Caco-2 (cell line): ENCODE data around the gene RNF166. TPM values are rescaled to one million over a fixed set of nuclear protein-coding genes. Genes with fewer than 3 reads are reported as not detected.

Experiments used
- BruUV-seq: library from RNA; stranded (reverse); fragments of 400-500 nt; replicated peaks from 2 replicates; lab custom pipeline; 2021; lab: Mats Ljungman, UMichigan
- CTCF ChIA-PET: fragments of 300-600 bp; sonication (Branson Sonifier 250); formaldehyde crosslinking; loops from one replicate; lab custom pipeline; 2022; ENCODE audit warnings: antibody characterized with exemption; lab: Charles Lee
- POLR2A ChIA-PET: fragments of 300-600 bp; sonication (Branson Sonifier 250); formaldehyde crosslinking; loops from one replicate; lab custom pipeline; 2022; ENCODE audit warnings: antibody characterized with exemption; lab: Charles Lee
- DNase-seq, 2 experiments: peaks; one replicate each; pipeline versions ENCODE4 v3.0.0 to v3.0.0-alpha.2; 2020 to 2022
- H3K27me3 ChIP-seq: replicated peaks from 2 replicates; pipeline ENCODE4 v1.6.0; 2011; ENCODE audit warnings: low read length; ENCODE audit not compliant: control insufficient read depth, insufficient read depth
- H3K36me3 ChIP-seq: 2 replicates; pipeline ENCODE4 v1.5.1; 2011; ENCODE audit warnings: low read length; ENCODE audit not compliant: control insufficient read depth, insufficient read depth
- H3K4me1 ChIP-seq: fragments of 250-450 bp; sonication (Bioruptor Pico); 2 replicates; pipeline ENCODE4 v1.5.1; 2020; ENCODE audit warnings: mild to moderate bottlenecking
- H3K4me3 ChIP-seq: 2 replicates; pipeline ENCODE4 v1.5.1; 2011; ENCODE audit warnings: low read depth, mild to moderate bottlenecking, control low read depth, low read length
- H3K9me3 ChIP-seq: fragments of 250-450 bp; sonication (Bioruptor Pico); 2 replicates; pipeline ENCODE4 v1.5.1; 2020; ENCODE audit warnings: mild to moderate bottlenecking, moderate library complexity
- H3K27ac Mint-ChIP-seq: one replicate; pipeline ENCODE4 v1.8.0; 2022; ENCODE audit warnings: mixed read lengths; ENCODE audit not compliant: unreplicated experiment
- H3K27me3 Mint-ChIP-seq: one replicate; pipeline ENCODE4 v1.8.0; 2022; ENCODE audit warnings: mixed read lengths; ENCODE audit not compliant: insufficient read depth, unreplicated experiment
- H3K36me3 Mint-ChIP-seq: one replicate; pipeline ENCODE4 v1.8.0; 2022; ENCODE audit warnings: mild to moderate bottlenecking, mixed read lengths; ENCODE audit not compliant: insufficient read depth, unreplicated experiment
- H3K4me1 Mint-ChIP-seq: one replicate; pipeline ENCODE4 v1.8.0; 2022; ENCODE audit warnings: low read depth, mixed read lengths; ENCODE audit not compliant: unreplicated experiment
- H3K4me3 Mint-ChIP-seq: one replicate; pipeline ENCODE4 v1.8.0; 2022; ENCODE audit warnings: mild to moderate bottlenecking, moderate library complexity, mixed read lengths; ENCODE audit not compliant: unreplicated experiment
- H3K9me3 Mint-ChIP-seq: one replicate; pipeline ENCODE4 v1.8.0; 2022; ENCODE audit warnings: mixed read lengths; ENCODE audit not compliant: unreplicated experiment
- intact Hi-C: fragments of 100-400 bp; cut with micrococcal nuclease; formaldehyde crosslinking; loops from one replicate; pipeline ENCODE4 v1.10.0; 2022; ENCODE audit not compliant: unreplicated experiment
- total RNA-seq: library from RNA; stranded (reverse); gene quantifications from 2 replicates; pipeline ENCODE4 v1.2.3, GENCODE V29; 2022
- TF ChIP-seq, protein P1 (sequence below), 2 experiments: fragments of 200-600 bp in 1 of 2; IDR thresholded peaks; 1 replicate in 1 of 2; 2 replicates in 1 of 2; pipeline versions ENCODE4 v1.5.1 to v1.8.0; 2011 to 2022; ENCODE audit warnings: antibody characterized with exemption in 1 of 2, control low read depth in 1 of 2, inconsistent platforms in 1 of 2, low read depth in 1 of 2, low read length in 1 of 2, mild to moderate bottlenecking in 1 of 2, moderate library complexity in 1 of 2; ENCODE audit not compliant: insufficient read depth in 1 of 2, severe bottlenecking in 1 of 2, unreplicated experiment in 1 of 2

RNF166 gene
- total RNA-seq, 1 experiment from 2014 or later, result 37.3 TPM

GRCh38 chr16:88711750-88712340 lies 5.6 kb upstream of the RNF166 start:
- H3K36me3 ChIP-seq, result no peaks in the 10 kb centered on the region; the same call in 1 of the 2 replicates
- no peaks in the 10 kb centered on the region for H3K9me3 ChIP-seq
- ChIA-PET POLR2A (no interaction called here), CTCF (no interaction called here)
- BruUV-seq, result no TSS peak
- Mint-ChIP-seq H3K4me1 (peaks cover 7% of the 10 kb centered on the region), H3K4me3 (no peak overlapping the region), H3K36me3 (peaks cover 62% of the 10 kb centered on the region), H3K27ac (no peak overlapping the region), H3K27me3 (no peaks in the 10 kb centered on the region), H3K9me3 (no peaks in the 10 kb centered on the region)
- TF ChIP-seq, protein P1, sequence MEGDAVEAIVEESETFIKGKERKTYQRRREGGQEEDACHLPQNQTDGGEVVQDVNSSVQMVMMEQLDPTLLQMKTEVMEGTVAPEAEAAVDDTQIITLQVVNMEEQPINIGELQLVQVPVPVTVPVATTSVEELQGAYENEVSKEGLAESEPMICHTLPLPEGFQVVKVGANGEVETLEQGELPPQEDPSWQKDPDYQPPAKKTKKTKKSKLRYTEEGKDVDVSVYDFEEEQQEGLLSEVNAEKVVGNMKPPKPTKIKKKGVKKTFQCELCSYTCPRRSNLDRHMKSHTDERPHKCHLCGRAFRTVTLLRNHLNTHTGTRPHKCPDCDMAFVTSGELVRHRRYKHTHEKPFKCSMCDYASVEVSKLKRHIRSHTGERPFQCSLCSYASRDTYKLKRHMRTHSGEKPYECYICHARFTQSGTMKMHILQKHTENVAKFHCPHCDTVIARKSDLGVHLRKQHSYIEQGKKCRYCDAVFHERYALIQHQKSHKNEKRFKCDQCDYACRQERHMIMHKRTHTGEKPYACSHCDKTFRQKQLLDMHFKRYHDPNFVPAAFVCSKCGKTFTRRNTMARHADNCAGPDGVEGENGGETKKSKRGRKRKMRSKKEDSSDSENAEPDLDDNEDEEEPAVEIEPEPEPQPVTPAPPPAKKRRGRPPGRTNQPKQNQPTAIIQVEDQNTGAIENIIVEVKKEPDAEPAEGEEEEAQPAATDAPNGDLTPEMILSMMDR (IDR thresholded peaks at IDR 0.05; ENCODE audit: insufficient read depth in 1 of 2, low read depth in 1 of 2, low read length in 1 of 2, severe bottlenecking in 1 of 2, unreplicated experiment in 1 of 2), result no peak
- H3K4me1 ChIP-seq, result no peaks in the 10 kb centered on the region
- H3K4me3 ChIP-seq, result no peak overlapping the region
- intact Hi-C loops, result no loop called here
- H3K27me3 ChIP-seq, result no peaks in the 10 kb centered on the region
- no peak for DNase-seq

DNA sequence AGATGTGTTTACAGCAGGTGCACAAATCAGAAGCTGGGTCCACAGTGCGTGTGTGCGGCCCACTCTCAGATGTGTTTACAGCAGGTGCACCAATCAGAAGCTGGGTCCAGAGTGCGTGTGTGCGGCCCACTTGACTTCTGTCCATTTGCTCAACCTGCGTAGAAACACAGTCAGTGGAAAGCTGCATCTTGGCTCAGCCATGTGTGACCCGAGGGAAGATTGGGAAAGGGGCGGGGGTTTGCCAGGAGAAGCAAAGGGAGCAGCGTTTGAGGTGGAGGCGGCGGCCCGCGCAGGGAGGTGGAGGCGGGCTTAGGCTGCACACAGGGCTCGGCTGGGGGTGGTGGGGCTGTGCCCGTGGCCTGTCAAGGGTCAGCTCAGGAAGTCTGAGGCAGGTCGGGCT lies 4.3 kb upstream of the RNF166 start:
- Histone ChIP-seq H3K27me3 (no peaks in the 10 kb centered on the region), H3K9me3 (no peaks in the 10 kb centered on the region), H3K36me3 (no peaks in the 10 kb centered on the region; the same call in 1 of the 2 replicates), H3K4me3 (no peak overlapping the region), H3K4me1 (peaks cover 1% of the 10 kb centered on the region; the same call in 1 of the 2 replicates)
- no peak overlapping the region for H3K4me3 Mint-ChIP-seq
- no TSS peak for BruUV-seq
- intact Hi-C loops, result no loop called here
- POLR2A ChIA-PET, result no interaction called here
- TF ChIP-seq, protein P1 (IDR thresholded peaks at IDR 0.05; ENCODE audit: insufficient read depth in 1 of 2, low read depth in 1 of 2, low read length in 1 of 2, severe bottlenecking in 1 of 2, unreplicated experiment in 1 of 2), result no peak
- no peaks in the 10 kb centered on the region for H3K27me3 Mint-ChIP-seq
- H3K4me1 Mint-ChIP-seq, result peaks cover 7% of the 10 kb centered on the region
- no peaks in the 10 kb centered on the region for H3K9me3 Mint-ChIP-seq
- CTCF ChIA-PET, result interaction anchor here (1.2 kb wide), 1 partner anchor 10 kb away, joined by 3 read pairs; no protein-coding TSS in a partner anchor
- peaks cover 58% of the 10 kb centered on the region for H3K36me3 Mint-ChIP-seq
- H3K27ac Mint-ChIP-seq, result peak overlapping the region; percentile 61
- no peak for DNase-seq

DNA sequence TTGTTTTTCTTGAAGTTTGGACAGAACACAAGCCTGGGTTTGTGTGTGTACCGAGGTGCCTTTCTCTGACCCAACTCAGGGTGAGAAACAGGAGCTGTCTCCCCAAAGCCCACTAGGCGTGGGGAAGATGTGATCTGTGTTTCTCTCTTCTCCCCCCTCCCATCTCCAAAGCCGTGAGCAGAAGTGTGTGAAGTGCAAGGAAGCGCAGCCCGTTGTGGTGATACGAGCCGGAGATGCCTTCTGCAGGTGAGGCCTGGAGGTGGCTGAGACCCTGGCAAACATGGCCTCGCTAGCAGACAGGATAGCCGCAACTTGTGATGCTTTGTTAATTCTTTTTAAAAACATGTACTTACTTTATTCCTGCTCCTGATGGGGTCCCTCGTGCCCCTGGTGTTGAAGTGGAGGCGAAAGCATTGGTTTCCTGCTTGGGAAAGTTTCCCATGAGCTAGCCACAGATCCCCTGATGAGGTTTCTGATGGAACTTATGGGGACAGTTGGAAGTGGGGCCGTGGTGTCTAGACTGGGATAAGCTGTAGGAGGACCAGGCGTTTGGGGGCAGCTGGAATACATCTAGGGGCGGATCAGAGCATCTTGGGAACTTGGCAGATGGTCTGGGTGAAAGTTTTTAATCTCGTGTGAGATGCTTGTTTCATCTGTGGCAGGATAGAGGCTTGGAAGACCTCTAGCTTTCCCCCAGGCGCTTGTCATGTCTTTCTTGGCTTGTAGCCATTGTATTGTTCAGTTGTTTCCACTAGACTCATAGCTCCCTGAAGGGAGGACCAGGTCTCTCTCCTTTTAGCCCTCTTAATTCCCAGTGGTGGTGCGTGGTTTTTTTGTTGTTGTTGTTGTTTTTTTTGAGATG lies 988 bp upstream of the RNF166 start:
- H3K27me3 Mint-ChIP-seq, result no peaks in the 10 kb centered on the region
- no peaks in the 10 kb centered on the region for H3K9me3 Mint-ChIP-seq
- H3K27ac Mint-ChIP-seq, result peak overlapping the region; percentile 60
- peaks cover 7% of the 10 kb centered on the region for H3K4me1 Mint-ChIP-seq
- POLR2A ChIA-PET, result interaction anchor here (0.6 kb wide), 2 partner anchors 137 to 586 kb away, joined by 3 read pairs; partner anchors contain the start of gene ZC3H18
- TF ChIP-seq, protein P1 (IDR thresholded peaks at IDR 0.05; ENCODE audit: insufficient read depth in 1 of 2, low read depth in 1 of 2, low read length in 1 of 2, severe bottlenecking in 1 of 2, unreplicated experiment in 1 of 2), result no peak
- H3K27me3 ChIP-seq, result no peaks in the 10 kb centered on the region
- TSS peak; percentile 68 for BruUV-seq
- H3K4me3 ChIP-seq, result peak overlapping the region; percentile 94
- peaks cover 40% of the 10 kb centered on the region for H3K36me3 Mint-ChIP-seq
- peaks cover 9% of the 10 kb centered on the region; the same call in 1 of the 2 replicates for H3K4me1 ChIP-seq
- H3K4me3 Mint-ChIP-seq, result peak overlapping the region; percentile 82
- DNase-seq, result no peak
- H3K36me3 ChIP-seq, result no peaks in the 10 kb centered on the region
- CTCF ChIA-PET, result interaction anchor here (0.6 to 2.8 kb wide), 2 partner anchors 30 to 36 kb away, joined by 5 to 12 read pairs; no protein-coding TSS in a partner anchor
- H3K9me3 ChIP-seq, result no peaks in the 10 kb centered on the region
- intact Hi-C loops, result loop anchor here (5.0 kb wide), 1 partner anchor 45 kb away; the partner anchor contains the start of gene MVD
